Measurements from ENCODE around the gene CDH18. TPM values are rescaled to one million over a fixed set of nuclear protein-coding genes. Genes with fewer than 3 reads are reported as not detected.

CDH18 gene
- total and polyA plus RNA-seq, 2 donors (not counting 3 experiments of a cell fraction or from before 2014, with no cell fraction given), result 0.06 TPM; not detected in 1

DNA sequence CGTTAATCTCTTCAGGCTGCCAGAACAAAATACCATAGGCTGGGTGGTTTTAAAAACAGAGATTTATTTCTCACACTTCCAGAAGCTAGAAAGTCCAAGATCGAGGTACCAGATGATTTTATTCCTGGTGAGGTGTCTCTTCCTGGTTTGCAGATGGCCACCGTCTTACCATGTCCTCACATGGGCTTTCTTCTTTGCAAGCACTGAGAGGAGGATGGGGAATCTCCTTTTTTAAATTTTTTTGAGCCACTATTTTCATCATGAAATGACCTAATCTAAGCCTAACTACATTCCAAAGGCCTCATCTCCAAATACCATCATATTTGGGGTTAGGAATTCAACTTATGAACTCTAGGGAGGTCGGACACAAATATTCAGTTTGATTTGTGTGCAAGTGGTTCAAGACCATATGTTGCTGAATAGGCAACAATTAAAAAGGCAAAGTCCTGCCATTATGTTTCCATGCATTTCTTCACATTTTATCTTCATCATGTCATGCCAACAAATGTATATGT lies 371.2 kb downstream of the CDH18 start:
- H4K20me1 ChIP-seq (replicated peaks; ENCODE audit: control insufficient read depth, extremely low read depth, insufficient read depth, low read length), result no peaks in the 10 kb centered on the region
- H3K36me3 ChIP-seq (ENCODE audit: control insufficient read depth in 2 of 2, extremely low read depth in 1 of 2, insufficient read depth in 2 of 2, low read length in 2 of 2), result no peaks in the 10 kb centered on the region
- no peaks in the 10 kb centered on the region for H3K9me3 ChIP-seq (replicated peaks; ENCODE audit: control insufficient read depth, insufficient read depth, low read length)
- no peak for DNase-seq (ENCODE audit: low read depth, low spot score)
- dilution Hi-C loops (cut with MboI; ENCODE audit: extremely low pct_ligation_motif_present, low sequenced_read_pairs), result no loop called here
- no peaks in the 10 kb centered on the region for H3K9me1 ChIP-seq (replicated peaks; ENCODE audit: control insufficient read depth, extremely low read depth, insufficient read depth, low read length)
- no peaks in the 10 kb centered on the region for H3K27me3 ChIP-seq (ENCODE audit: control insufficient read depth in 2 of 2, insufficient read depth in 2 of 2, low read length in 2 of 2)
- no peak overlapping the region for H3K27ac ChIP-seq (ENCODE audit: insufficient read depth, low read depth, low read length)
- H3K4me2 ChIP-seq (ENCODE audit: insufficient read depth, low read length), result no peak overlapping the region
- H3K79me2 ChIP-seq (ENCODE audit: control insufficient read depth, insufficient read depth, low read length), result no peaks in the 10 kb centered on the region
- no peak overlapping the region for H3K4me3 ChIP-seq (replicated peaks in 1 of 3; ENCODE audit: insufficient read depth in 1 of 3, low read depth in 1 of 3, low read length in 3 of 3)
- ChIA-PET CTCF (interaction anchor here (0.6 kb wide), 1 partner anchor 204 kb away, joined by 3 read pairs; no protein-coding TSS in a partner anchor), POLR2A (no interaction called here)
- BruUV-seq (replicated peaks), result no TSS peak
- TF ChIP-seq JUN (IDR thresholded peaks at IDR 0.05; ENCODE audit: borderline replicate concordance, insufficient read depth, insufficient read length, low read depth) (no peak), POLR2A (IDR thresholded peaks at IDR 0.05; ENCODE audit: low read depth, low read length) (no peak), MYC (IDR thresholded peaks at IDR 0.05; ENCODE audit: low read depth, low read length) (no peak), POLR2AphosphoS5 (IDR thresholded peaks at IDR 0.05; ENCODE audit: insufficient read depth, low read depth, low read length) (no peak), FOS (IDR thresholded peaks at IDR 0.05; ENCODE audit: borderline replicate concordance, insufficient read depth, low read length) (no peak), GATA2 (IDR thresholded peaks at IDR 0.05; ENCODE audit: insufficient read depth, insufficient read length, low read depth, low read length) (no peak), EZH2 (IDR thresholded peaks at IDR 0.05; ENCODE audit: borderline replicate concordance, low read depth, low read length, severe bottlenecking) (no peak)
- TF ChIP-seq, protein P1, sequence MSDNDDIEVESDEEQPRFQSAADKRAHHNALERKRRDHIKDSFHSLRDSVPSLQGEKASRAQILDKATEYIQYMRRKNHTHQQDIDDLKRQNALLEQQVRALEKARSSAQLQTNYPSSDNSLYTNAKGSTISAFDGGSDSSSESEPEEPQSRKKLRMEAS (IDR thresholded peaks at IDR 0.05; ENCODE audit: insufficient read depth, insufficient read length), result no peak
- TF ChIP-seq, protein P2, sequence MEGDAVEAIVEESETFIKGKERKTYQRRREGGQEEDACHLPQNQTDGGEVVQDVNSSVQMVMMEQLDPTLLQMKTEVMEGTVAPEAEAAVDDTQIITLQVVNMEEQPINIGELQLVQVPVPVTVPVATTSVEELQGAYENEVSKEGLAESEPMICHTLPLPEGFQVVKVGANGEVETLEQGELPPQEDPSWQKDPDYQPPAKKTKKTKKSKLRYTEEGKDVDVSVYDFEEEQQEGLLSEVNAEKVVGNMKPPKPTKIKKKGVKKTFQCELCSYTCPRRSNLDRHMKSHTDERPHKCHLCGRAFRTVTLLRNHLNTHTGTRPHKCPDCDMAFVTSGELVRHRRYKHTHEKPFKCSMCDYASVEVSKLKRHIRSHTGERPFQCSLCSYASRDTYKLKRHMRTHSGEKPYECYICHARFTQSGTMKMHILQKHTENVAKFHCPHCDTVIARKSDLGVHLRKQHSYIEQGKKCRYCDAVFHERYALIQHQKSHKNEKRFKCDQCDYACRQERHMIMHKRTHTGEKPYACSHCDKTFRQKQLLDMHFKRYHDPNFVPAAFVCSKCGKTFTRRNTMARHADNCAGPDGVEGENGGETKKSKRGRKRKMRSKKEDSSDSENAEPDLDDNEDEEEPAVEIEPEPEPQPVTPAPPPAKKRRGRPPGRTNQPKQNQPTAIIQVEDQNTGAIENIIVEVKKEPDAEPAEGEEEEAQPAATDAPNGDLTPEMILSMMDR (IDR thresholded peaks at IDR 0.05; ENCODE audit: extremely low read depth in 1 of 2, insufficient read depth in 1 of 2, low read depth in 1 of 2, low read length in 2 of 2), result no peak
- FAIRE-seq, result no peak
- H3K4me1 ChIP-seq (ENCODE audit: control insufficient read depth, extremely low read depth, insufficient read depth, low read length), result no peaks in the 10 kb centered on the region
- H2AFZ ChIP-seq (ENCODE audit: low read depth, low read length), result no peak overlapping the region
- intact Hi-C loops (cut with micrococcal nuclease), result no loop called here
- no peak overlapping the region for H3K9ac ChIP-seq (replicated peaks; ENCODE audit: extremely low read depth, insufficient read depth, low read length)

All from endothelial cell of umbilical vein (primary cell).